Amniotic stem cell (primary cell): ENCODE results near the gene IFNL2.
"Not testable (repeated sequence)": the region's sequence is repeated elsewhere in the genome, so short reads cannot be mapped to it uniquely, and the experiment has no call there.

Experiments used
- DNase-seq: peaks from one replicate; lab custom pipeline; 2025; lab: John Stamatoyannopoulos, UW

IFNL2 gene

DNA sequence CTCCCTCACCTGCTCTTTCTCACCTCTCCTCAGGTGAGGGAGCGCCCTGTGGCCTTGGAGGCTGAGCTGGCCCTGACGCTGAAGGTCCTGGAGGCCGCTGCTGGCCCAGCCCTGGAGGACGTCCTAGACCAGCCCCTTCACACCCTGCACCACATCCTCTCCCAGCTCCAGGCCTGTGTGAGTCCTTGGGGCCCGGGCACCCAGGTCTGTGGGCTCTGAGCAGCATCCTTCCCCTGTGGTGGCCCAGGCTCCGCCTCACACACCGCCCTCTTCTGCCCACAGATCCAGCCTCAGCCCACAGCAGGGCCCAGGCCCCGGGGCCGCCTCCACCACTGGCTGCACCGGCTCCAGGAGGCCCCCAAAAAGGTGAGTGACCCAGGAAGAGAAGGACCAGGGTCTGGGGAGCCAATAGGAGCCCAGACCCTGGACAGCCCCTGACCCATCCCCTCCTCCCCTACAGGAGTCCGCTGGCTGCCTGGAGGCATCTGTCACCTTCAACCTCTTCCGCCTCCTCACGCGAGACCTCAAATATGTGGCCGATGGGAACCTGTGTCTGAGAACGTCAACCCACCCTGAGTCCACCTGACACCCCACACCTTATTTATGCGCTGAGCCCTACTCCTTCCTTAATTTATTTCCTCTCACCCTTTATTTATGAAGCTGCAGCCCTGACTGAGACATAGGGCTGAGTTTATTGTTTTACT lies 29.9 kb downstream of the IFNL2 start:
- no peak for DNase-seq

GRCh38 chr19:39299404-39299803 lies 31.2 kb downstream of the IFNL2 start:
- no peak for DNase-seq

GRCh38 chr19:39299832-39300231 lies 31.6 kb downstream of the IFNL2 start:
- DNase-seq = no peak

DNA sequence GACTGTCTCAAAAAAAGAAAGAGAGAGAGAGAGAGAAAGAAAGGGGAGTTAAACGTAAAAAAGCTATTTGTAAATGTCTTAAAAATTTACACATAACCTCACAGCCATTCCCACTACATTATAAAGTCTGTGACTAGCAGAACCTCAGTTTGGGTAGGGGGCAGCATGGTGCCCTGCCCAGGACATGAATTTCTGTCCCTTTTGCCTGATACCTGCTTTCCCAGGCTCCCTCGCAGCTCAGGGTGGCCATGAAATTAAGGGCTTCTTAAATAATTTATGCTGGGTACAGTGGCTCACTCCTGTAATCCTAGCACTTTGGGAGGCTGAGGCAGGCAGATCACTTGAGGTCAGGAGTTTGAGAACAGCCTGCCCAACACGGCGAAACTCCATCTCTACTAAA lies 32.8 kb downstream of the IFNL2 start:
- no peak for DNase-seq

GRCh38 chr19:39301562-39301961 lies 33.4 kb downstream of the IFNL2 start:
- DNase-seq = no peak

GRCh38 chr19:39303373-39304184 lies 35.4 kb downstream of the IFNL2 start:
- DNase-seq = no peak

DNA sequence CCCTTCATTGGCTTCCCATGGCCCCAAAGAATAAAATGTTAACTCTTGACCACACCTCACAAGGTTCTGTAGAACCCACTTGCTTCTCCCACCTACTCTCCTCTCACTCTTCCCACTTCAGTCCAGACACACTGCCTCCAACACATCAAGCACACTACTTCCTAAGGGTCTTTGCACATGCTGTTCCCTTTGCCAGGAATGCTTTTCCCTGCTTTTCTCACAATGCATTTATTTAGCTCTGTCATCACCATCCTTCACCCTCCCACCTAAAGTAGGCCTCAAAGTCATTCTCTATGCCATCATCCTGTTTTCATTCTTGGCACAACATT lies 36.0 kb downstream of the IFNL2 start:
- DNase-seq = no peak

GRCh38 chr19:39304701-39305571 lies 36.7 kb downstream of the IFNL2 start:
- no peak for DNase-seq

DNA sequence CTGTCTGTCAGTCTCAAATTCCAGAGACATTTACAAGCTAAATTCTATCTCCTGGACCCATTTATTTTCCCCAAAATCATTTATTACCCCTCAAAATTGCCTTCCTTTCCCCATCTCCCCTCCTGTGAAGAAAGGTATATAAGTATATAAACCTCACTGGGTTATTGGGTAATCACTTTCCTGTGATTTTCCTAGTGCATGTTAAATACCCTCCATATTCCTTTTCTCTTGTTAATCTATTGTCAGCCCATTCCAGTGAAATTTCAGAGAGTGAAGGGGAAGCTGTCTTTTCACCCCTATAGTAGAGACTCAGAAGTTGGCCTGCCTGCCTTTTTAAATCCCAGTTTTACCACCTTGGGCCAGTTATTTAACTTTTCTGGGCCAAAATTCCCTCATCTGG lies 37.9 kb downstream of the IFNL2 start:
- no peak for DNase-seq

GRCh38 chr19:39307046-39307821 lies 39.0 kb downstream of the IFNL2 start:
- DNase-seq = no peak

- no peak for DNase-seq
Measured at GRCh38 chr19:39307822-39308530, 39.8 kb downstream of the IFNL2 start.

DNA sequence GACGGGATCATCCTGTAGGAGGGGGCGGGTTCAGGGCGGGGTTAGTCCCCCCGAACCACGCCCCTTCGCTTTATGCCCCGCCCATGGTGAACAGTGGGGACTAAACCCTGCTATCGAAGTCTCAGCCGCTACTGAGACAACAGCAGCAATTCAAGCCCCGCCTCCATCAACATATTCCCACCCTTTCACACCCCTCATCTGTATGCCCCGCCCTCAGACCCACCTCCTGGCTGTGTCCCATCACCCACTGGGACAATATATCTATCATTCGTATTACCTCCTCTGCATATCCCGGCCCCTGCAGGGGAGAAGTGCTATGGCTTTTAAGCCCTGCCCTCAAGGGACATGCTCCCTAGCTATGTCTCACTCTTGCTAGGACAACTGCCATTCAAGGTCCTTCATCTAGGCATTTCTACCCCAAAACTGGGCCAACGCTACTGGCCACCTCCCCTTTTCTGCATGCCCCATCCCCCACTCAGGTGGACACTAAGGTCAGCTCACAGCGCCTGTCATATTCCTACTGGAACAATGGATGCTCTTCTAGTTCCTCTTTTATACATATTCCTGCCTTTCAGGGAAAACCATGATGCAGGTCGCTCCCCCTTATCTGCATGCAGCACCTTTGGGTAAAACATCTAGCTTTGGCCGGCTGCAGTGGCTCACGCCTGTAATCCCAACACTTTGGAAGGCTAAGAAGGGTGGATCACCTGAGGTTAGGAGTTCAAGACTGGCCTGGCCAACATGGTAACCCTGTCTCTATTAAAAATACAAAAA lies 40.5 kb downstream of the IFNL2 start:
- no peak for DNase-seq

DNA sequence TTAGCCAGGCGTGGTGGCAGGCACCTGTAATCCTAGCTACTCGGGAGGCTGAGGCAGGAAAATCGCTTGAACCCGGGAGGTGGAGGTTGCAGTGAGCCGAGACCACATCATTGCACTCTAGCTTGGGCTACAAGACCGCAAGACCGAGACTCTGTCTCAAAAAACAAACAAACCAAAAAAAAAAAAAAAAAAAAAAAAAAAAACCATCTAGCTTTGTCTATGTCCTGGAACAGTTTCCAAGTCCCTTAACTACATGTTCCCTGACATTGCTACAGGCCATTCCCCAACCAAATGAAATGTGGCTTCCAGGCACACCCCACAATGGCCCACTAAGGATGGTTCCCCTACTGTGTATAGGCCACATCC lies 41.1 kb downstream of the IFNL2 start:
- DNase-seq = not testable (repeated sequence)

DNA sequence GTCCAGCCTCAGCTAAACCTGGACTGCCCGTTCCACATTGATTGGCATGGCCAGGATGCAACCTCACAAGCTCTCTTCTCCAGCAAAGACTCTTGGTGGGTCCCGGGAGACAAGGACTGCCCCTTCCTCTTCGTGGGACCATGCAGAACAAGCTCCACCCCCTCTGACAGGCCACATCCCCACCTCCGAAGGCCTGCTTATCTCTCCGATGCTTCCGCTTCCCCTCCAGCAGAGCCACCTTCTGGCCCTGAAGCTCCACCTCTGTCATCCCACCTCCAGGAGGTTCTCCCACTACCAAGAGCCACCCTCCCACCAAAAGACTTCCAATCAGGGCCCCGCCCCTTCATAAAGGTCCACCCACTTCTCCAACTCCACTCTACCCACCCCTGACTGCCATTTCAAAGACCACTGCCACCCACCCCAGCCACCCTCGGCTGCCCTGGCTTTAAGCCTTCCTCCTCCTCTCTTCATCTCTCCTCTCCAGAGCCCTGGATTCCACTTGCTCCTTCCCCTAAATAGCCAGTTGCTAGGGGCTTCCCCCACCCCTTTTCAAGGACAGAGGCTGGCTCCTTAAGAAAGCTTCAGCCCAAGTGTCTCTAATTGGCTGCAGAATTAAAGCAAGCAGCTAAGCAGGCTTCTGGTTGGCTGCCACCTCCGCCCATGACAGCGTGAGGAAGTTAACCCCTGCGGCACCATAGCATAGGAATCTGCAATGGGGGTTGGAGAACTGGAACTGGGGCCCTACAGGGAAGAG lies 42.5 kb downstream of the IFNL2 start:
- DNase-seq = no peak

GRCh38 chr19:39314016-39314728 lies 46.0 kb downstream of the IFNL2 start:
- DNase-seq = no peak

- no peak for DNase-seq
Measured at GRCh38 chr19:39315933-39316332, 47.7 kb downstream of the IFNL2 start.

- DNase-seq = no peak
Measured at GRCh38 chr19:39316627-39317321, 48.6 kb downstream of the IFNL2 start.

DNA sequence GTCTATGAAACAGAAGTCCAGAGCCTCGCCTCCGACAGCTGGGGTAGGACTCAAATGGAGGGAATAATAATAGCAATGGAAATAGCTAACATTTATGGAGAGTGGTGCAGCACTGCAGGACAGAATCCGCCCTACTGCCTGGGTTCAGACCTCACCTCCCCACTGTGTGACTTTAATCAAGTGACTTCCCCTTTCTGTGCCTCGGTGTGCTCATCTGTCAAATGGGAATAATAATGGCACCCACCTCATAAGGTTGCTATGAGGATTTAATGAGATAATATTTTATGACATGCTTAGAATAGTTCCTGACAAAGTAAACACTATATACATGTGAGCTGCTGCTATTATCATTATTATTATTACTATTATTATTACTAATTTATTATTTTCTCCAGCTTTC lies 49.3 kb downstream of the IFNL2 start:
- no peak for DNase-seq

- no peak for DNase-seq
Measured at GRCh38 chr19:39318071-39318470, 49.9 kb downstream of the IFNL2 start.
